Pulmonary artery endothelial cell (primary cell): Measurements from ENCODE around the gene GID8. TPM values are rescaled to one million over a fixed set of nuclear protein-coding genes. Genes with fewer than 3 reads are reported as not detected.

Source experiments
- DNase-seq: peaks from one replicate; pipeline ENCODE4 v3.0.0-alpha.2; 2011; ENCODE audit warnings: low read depth, low spot score
- total RNA-seq: library from RNA; depleted of rRNA; stranded (reverse); fragments of >200 nt; gene quantifications from 2 replicates; pipeline ENCODE4 v1.2.3, GENCODE V29; 2014

Gene GID8
- total RNA-seq, 1 donor from 2014 or later = 52.9 TPM

DNA sequence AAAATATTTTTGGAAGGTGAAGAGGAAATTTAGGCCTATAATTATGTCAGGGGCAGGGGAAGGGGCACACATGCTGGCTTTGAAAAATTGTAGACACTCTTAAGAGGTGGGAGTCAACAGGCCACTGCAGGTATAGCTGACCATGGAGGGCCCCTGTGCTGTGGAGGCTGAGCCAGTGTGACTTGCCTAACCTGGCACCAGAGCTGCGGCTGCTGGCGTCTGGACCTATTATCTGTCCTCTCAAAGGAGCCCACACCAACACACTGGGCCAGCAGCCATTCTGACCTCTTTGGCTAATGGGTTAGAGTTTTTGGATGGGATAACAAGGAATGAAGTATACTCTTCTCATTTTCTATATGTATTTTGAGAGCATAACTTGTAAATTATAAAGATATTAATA is 4.5 kb downstream of the GID8 start:
- DNase-seq = no peak

DNA sequence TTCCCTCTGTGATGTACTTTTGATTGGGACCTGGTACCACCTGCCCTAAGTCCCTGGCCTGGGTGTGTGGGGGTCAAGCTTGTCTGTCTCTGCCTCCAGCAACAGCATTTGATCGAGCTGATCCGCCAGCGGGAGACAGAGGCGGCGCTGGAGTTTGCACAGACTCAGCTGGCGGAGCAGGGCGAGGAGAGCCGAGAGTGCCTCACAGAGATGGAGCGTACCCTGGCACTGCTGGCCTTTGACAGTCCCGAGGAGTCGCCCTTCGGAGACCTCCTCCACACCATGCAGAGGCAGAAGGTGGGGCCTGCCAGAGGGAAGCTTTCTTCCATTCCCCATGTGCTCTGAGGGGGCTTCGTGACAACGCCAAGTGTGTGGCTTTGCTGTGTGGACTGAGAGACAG is 5.4 kb downstream of the GID8 start:
- no peak for DNase-seq

DNA sequence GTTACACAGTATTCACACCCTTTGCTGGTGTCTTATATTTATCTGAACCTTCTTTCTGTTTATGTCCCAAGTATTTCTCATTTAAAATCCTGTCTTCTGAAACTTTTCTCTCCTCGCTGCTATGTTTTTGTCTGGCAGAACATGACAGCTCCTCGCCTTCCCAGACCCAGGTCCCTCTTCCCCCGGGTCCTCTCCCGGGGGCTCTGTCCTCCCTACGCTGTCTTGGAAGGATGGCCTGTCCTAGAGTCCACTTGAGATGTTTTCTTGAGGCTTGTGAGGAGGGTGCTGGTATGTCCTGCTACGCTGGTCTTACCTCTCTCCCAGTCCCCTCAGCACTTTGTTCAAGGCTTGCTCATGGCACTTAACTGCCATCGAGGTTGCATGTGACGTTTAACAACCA is 6.2 kb downstream of the GID8 start:
- DNase-seq = no peak

DNA sequence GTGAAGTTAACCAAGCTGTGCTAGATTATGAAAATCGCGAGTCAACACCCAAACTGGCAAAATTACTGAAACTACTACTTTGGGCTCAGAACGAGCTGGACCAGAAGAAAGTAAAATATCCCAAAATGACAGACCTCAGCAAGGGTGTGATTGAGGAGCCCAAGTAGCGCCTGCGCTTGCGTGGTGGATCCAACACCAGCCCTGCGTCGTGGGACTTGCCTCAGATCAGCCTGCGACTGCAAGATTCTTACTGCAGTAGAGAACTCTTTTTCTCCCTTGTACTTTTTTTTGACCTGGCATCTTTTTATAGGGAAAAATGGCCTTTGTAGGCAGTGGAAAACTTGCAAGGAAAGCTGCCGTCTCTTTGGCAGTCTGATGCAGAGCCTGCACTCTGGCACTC is 6.8 kb downstream of the GID8 start:
- DNase-seq = no peak

DNA sequence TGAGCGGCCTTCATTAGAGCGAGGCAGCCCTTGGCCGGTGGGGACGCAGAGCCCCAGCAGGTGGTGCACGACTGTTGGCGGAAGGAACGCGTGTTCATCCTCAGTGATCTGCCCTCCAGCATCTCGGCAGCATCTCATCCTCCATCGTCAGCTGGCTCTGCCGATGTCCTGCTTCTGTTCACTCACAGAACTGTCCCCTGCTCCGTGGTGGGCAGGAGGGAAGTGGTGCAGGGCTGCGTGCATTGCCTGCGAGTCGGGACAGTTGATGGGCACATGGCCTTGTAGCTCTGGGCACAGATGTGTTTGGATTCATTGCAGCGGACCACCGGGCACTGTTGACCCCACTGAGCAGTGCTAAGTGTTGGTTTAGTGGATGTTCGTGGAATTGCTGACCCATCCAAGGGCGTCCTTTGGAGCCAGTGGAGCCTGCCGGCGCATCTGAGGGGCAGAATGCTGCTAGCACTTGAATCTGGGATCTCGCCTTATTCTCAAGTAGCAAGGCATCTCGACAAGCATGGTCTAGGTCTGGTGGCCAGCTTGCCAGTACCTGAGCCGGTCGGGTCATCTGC is 7.9 kb downstream of the GID8 start:
- no peak for DNase-seq

DNA sequence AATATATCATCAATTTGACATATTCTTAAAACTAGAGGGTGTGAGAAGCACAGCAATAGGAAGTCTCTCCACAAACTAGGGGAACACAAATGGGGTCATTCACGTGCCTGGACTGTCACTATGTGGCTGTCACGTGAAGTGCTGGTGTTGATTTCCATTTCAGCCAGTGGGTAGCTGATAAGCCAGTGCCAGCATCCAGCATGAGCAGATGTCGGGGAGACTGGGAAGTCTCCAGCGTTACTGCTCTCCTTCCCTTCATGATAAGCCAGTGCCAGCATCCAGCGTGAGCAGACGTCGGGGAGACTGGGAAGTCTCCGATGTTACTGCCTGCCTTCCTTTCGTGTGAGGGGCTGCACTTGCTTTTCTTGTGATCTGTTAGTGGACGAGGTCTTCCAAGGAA is 9.0 kb downstream of the GID8 start:
- DNase-seq = no peak

DNA sequence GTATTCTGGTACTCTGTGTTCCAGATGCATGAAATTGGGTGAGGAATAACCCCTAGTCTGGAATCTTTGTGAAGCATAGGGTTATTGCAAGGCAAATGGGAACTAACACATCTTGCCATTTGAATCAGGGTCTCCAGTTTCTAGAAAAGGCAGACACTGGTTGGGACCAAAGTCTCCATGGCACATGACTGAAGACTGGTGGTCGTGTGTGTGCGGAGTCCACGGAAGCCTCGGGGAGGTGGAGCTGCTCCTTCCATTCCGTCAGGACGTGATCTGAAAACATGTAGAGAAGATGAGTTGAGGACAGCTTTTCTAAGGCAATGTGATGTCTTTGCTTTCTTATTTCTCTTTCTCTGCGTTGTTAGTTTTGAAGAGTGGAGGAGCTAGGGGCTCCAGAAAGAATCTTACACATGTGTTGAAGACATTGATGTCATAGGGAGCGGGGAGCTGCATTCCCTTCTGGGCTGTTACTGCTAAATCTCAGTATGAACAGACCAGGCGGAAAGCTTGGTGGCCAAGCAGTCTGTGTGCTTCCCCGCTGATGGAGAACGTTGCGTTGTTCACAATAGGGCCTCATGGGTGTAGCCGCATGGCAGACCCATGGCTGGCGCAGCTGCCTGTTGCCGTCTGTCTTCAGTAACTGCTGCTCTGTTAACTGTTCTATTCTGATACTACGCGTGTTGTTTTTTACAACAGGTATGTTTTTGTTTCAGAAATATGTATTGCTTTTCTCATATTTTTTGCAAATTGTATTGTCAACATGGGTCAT is 9.8 kb downstream of the GID8 start:
- no peak for DNase-seq

DNA sequence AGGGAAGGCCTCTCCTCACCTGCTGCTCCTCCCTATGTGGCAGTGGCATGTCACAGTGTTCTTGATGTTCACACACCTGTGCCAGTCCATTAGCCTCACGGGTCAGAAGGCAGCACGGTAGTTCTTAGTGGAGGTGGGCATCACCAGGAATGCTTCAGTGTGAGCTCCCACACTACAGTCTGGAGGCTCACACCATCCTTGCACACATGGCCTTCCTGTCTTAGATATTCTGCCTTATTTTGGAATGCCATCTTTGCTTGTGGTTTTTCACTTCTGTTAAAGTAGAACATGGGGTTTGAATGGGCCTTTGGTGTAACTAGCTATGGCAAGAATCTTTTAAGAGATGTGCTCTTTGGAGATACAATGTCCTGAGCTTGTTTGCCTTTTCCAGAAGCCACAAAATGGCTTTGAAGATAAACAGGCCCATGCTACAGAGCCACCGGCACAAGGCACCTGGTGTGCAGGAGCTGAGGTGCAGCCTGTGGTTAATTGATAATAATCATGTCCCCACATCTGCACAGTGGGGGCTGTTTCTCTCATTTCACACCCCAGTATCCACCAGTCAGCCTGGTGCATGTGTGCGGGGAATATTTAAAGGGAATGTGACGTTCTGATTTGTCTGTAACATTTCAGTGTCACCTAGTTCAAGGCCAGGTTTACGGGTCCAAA is 11.3 kb downstream of the GID8 start:
- no peak for DNase-seq

DNA sequence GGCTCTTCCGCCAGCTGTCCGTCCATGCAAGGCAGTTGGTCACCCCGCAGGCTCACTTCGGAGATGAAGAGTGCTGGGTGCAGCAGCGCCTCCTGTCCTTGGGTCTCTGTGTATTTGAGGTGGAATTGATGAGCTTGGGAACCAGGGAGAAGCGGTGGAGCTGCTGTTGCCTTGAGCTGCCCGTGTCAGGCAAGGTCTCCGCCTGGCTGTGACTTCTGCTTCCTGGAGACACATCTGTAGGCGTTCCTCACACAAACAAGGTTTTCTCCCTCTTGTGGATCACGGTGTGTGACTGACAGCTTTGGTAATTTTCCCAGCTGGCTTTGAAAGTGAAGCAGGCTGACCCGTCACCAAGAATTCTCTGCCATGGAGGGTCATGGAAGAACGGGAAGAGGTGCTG is 12.0 kb downstream of the GID8 start:
- no peak for DNase-seq

DNA sequence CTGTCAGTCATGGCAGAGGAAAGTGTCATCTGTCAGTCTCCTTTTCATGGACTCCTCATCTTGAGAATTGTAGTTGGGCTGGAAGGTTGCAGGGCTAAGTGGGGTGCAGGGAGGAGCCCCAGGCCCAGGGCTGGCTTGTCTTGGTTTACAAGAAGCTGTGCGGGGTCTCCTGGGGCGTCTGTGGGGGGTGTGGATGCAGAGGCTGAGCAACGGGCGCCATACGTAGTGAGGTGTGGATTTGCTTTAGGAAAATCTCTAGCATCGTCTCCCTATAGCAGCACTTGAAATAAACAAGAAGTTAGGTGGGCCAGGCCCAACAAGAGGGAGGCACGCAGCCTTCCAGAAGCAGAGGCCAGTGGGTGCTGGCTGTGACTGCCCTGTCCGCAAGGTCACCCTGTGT is 12.8 kb downstream of the GID8 start:
- no peak for DNase-seq

DNA sequence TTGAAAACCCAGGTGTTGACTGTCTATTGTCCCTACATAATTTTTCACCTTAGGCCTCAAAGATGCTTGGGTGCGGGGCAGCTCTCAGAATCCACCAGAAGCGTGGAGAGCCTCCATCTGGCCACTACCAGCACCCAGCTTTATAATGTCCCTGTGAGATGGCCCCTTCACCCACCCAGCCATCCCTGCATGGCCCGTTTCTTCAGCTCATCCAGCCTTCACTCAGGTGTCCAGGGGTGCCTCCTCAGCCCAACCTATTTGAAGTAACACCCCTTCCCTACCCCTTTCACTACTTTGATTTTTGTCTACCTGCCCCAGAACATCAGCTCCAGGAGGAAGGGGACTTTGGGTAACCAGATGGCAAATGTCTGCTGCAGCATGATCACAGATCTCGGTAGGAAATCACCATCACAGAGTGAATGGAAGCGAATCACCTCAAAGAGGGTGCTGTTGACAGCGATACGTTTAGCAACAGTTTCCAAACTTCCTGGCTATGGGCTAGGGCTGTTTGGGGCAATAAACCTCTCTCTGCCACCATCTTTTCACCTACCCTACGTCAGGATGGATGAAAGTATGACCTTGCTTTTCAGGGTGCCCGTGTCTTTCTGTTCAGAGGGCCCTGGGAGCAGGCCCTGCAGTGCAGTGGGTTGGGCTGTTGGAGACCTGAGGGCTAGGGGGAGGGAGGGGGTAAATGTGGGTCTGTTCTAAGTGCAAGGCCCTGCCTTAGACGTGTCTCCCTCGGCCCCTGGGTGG is 13.4 kb downstream of the GID8 start:
- no peak for DNase-seq

DNA sequence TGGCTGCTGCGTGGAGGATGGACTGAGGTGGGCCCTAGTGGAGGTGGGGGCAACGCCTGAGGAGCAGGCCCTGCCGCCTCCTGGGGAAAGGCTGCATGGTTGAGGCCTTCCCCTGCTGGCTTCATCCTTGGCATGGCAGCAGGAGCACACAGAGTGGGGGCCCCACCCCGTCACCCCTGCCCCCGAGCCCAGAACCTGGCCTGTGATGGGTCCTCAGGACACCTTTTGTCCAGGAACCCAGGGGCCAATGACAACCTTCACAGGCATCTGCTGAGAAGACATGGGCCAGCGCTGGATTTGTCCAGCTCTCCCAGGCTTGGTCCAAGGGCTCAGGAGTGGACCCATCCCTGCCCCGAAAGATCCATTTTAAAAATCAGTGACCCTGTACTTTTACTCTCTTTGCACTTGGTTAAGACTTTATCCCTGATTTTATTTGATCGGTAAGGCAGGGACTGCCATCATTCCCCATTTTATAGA is 14.0 kb downstream of the GID8 start:
- no peak for DNase-seq

DNA sequence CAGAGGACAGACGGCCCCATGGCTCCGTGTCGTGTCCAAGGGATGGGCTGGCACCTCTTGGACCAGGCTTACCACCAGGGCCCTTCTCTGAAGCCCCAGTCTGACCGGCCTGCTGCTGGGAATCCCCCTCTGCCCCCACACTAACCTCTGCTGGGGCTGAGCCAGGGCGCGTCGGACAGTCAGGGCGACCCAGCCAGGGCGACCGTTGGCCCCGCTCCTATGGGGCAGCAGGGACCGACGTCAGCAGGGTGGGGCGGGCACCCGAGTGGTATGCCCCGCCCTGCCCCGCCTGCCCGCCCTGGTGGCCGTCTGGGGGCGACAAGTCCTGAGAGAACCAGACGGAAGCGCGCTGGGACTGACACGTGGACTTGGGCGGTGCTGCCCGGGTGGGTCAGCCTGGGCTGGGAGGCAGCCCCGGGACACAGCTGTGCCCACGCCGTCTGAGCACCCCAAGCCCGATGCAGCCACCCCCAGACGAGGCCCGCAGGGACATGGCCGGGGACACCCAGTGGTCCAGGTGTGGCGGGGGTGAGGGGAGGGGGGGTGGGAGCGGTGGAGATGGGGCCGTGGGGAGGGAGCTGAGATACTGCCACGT is 14.5 kb downstream of the GID8 start, which contains the start of gene SLC17A9:
TSS of gene SLC17A9 (plus strand) at position 337 of the 595 bp plus-strand sequence. CDS start at position 459, 122 bp downstream.
- DNase-seq = no peak

DNA sequence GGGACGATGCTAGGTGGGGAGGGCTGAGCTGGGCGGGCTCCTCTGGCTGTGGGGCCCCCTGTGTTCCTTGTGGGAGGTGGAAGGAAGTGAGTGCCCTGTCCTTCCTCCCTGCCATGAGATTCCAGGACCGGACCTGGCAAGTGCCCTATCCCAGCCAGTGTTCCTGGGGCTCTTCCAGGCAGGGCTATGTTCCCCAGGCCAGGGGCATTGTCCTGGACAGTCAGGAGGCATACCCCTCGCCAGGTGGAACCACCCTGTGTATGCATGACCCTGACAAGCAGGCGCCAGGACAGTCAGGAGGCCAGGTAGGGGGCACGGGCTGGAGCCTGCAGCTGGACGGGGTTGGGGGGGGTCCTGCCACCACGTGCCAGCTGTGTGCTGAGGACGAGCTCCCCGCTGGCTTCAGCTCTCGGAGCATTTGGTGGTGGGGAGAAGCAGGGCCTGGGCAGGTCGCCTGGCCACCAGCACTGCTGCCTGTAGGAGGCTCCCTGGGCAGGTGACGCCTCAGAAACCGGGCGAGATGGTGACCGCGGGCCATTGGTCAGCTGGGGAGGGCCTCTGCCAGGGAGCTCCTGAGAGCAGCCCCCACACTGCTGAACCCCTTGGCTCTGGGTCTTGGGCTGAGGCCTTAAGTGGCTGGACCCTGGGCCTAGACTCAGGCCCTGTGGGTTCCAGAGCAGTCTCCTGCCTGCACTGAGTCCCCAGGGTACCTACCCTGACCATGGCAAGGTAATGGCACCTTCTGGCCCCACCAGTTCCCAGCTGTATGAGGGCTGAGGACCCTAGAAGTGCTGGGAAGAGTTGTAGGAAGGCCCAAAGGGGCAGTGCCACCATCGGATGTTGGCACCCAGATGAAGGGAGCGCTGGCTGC is 15.3 kb downstream of the GID8 start:
- DNase-seq = no peak

DNA sequence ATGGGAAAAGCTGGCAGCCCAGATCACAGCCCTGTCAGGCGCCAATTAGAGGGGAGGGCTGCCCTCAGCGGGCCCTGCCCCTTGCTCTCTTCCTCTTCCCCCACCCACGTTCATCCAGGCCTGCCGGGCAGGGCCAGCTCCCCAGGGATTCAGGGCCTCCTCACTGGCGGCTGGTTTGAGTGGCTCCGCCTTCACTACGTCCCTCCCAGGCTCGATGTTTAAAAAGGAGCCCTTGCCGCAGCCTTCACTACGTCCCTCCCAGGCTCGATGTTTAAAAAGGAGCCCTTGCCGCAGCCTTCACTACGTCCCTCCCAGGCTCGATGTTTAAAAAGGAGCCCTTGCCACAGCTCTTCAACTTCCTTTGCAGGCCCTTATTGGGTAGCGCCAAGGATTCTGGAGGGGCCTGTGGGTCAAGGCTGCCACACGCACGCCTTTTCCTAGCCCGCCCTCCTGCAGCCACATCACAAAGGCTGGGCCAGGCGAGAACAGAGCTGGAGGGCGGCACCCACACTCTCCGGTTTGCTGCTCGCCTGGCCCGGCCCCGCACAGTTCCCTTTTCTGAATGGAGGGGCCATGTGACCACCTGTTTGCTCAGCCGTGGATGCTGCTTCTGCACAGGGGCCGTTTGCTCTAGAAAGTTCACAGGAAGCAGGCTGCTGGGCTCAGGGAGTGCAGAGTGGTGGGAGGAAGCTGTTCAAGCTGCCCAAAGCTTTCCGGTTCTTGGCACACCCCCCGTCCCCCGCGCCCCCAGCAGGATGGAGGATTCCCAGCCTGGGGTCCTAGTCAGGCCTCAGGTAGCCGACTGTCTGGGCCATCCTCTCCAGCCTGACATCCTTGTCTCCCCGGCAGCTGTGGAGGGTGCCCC is 16.1 kb downstream of the GID8 start:
- no peak for DNase-seq

DNA sequence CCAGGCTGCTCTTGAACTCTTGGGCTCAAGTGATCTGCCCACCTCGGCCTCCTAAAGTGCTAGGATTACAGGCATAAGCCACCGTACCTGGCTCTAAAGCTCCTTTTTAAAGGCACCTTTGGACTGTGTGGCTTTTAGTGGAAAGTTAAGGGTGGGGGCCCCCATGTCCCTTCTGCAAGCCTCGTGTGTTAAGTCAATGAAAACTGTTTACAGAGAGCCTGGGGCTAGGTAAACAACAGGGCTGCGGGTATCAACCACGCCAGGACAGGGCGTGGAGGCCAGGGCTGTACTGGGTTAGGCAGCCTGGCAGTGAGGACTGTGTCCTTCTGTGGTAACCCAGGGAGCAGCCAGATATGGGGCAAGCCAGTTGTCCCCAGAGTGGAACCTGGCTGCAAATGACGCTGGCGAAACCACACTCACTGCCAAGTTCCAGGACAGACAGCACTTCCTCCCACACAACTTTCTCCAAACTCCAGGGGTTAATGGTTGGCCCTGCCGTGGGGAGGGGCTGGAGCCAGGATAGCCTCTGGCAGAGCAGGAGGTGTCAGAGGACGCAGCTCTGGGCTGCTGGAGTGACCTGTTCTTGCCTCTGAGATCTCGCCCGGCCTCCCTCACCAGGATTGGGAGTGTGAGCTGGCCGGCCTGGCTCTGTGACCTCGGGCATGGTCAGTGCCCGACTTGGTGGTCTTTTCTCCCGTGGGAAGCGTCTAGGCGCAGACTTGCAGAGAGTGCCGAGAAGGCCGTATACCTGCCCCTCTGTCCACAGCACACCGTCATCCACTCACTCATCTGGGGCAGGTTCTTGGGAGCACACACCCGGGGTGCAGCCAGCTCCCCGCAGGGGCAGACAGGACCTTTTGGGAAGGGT is 17.8 kb downstream of the GID8 start:
- no peak for DNase-seq

DNA sequence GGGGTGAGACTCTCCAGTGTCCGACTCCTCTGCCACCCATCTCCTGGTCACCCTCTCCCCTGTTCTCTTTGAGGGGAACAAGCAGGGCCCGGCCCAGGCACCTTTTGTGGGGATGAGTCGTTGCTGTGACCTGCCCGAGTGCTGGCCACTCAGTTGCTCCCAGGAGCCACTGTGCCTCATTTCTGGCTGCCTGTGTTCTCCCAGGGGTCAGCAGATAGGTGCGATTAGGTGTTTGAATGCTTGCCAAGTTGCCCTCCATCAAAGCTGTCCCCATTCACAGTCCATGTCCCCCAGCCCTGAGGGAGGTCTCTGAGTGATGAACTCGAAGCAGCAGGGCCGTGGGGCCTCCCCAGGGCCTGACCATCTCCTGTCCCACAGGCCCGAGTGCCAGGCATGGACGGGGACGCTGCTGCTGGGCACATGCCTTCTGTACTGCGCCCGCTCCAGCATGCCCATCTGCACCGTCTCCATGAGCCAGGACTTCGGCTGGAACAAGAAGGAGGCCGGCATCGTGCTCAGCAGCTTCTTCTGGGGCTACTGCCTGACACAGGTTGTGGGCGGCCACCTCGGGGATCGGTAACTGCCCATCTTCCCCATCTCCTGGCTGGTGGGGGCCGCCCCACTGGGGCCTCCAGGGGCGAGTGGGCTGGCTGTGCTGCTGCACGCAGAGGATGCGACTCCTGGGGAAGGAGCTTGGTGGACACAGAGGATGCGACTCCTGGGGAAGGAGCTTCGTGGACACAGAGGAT is 18.6 kb downstream of the GID8 start:
- no peak for DNase-seq
